Loucy (cell line): ENCODE measurements around the gene CEP41.

Experiments used
- CTCF ChIP-seq: fragments of 200-600 bp; sonication (generic); conservative IDR thresholded peaks from 2 replicates; pipeline ENCODE4 v1.5.1; 2014; ENCODE audit warnings: mild to moderate bottlenecking, antibody characterized with exemption, low read length
- EZH2phosphoT487 ChIP-seq: fragments of 200-600 bp; IDR thresholded peaks from 2 replicates; pipeline ENCODE4 v1.6.1; 2018; ENCODE audit warnings: antibody characterized with exemption, mild to moderate bottlenecking, moderate library complexity, borderline replicate concordance

- no peak for TF ChIP-seq CTCF
- no peak for TF ChIP-seq EZH2phosphoT487
Observed at GRCh38 chr7:130486954-130487436, 46.2 kb upstream of the CEP41 start.
